ENCODE measurements around the gene C19orf73. TPM values are rescaled to one million over a fixed set of nuclear protein-coding genes. Genes with fewer than 3 reads are reported as not detected.

C19orf73 gene
- total and polyA plus RNA-seq, 4 donors = 1.9 to 4.3 (median 3.1) TPM; not detected in 1

DNA sequence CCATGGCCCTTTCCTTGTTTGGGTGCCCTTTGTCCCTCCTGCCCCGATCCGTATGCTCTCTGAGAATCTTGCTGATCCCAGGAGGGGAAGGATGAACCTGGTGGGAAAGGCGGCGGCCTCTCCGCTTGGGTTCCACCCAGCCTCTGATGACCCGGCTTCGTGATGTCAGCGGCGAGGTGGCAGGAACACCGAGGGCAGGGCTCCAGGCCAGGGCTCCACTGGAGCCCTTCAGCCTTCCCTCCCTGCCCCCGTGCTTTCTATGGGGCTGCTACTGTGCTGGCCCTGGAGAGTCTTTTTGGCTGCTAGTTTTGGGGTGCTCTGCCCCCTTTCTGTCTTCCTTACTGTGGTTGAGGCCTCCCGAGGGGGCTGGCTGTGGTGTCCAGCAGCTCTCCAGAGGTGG, 16.6 kb downstream of the C19orf73 start:
- Histone ChIP-seq H3K4me1 (ENCODE audit: control insufficient read depth in 5 of 5, insufficient read depth in 5 of 5, low read length in 5 of 5) (no peaks in the 10 kb centered on the region), H3K4me3 (no peak overlapping the region), H3K27ac (ENCODE audit: low read depth in 1 of 2, low read length in 1 of 2) (no peak overlapping the region), H3K9ac (ENCODE audit: insufficient read depth in 1 of 2, low read length in 2 of 2) (no peak overlapping the region), H3K36me3 (ENCODE audit: control insufficient read depth in 4 of 4, insufficient read depth in 4 of 4, low read length in 4 of 4) (peaks cover 20 to 84% (median 62%) of the 10 kb centered on the region in 4 donors), H3K27me3 (ENCODE audit: control insufficient read depth in 3 of 3, insufficient read depth in 3 of 3, low read length in 2 of 3) (no peaks in the 10 kb centered on the region), H3K9me3 (ENCODE audit: control insufficient read depth in 4 of 4, insufficient read depth in 3 of 4, low read length in 3 of 4) (no peaks in the 10 kb centered on the region)
- WGBS, 2 donors = 89 to 92% methylated on average over 11 to 12 of the region's 12 CpGs
- TF ChIP-seq, protein P1, sequence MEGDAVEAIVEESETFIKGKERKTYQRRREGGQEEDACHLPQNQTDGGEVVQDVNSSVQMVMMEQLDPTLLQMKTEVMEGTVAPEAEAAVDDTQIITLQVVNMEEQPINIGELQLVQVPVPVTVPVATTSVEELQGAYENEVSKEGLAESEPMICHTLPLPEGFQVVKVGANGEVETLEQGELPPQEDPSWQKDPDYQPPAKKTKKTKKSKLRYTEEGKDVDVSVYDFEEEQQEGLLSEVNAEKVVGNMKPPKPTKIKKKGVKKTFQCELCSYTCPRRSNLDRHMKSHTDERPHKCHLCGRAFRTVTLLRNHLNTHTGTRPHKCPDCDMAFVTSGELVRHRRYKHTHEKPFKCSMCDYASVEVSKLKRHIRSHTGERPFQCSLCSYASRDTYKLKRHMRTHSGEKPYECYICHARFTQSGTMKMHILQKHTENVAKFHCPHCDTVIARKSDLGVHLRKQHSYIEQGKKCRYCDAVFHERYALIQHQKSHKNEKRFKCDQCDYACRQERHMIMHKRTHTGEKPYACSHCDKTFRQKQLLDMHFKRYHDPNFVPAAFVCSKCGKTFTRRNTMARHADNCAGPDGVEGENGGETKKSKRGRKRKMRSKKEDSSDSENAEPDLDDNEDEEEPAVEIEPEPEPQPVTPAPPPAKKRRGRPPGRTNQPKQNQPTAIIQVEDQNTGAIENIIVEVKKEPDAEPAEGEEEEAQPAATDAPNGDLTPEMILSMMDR (IDR thresholded peaks at IDR 0.05; ENCODE audit: control extremely low read depth, extremely low read depth) = no peak
- ATAC-seq (ENCODE audit: insufficient read depth, low FRiP score) (no peak), DNase-seq (no peak)

DNA sequence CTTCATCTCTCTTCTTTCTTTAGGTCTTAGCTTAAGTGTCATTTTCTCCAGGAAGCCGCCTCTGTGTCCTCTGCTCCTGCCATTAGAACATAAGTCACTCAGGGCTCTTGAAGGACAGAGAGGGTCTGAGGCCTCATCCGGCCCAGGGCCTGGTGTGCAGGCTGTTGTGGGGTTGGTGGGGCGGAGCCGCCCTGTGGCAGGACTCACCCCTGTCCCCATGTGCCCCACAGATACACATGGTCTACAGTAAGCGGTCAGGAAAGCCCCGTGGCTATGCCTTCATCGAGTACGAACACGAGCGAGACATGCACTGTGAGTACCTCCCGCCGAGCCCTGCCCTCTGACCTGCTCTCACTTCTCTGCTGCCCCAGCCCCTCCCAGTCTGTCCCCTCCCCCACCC, 17.8 kb downstream of the C19orf73 start:
- WGBS, 2 donors = 88 to 95% methylated on average over 7 to 12 of the region's 12 CpGs
- H3K27ac ChIP-seq (ENCODE audit: low read depth in 1 of 2, low read length in 1 of 2) = no peak overlapping the region
- ATAC-seq (ENCODE audit: insufficient read depth, low FRiP score) = no peak
- H3K9me3 ChIP-seq (ENCODE audit: control insufficient read depth in 4 of 4, insufficient read depth in 3 of 4, low read length in 3 of 4) = no peaks in the 10 kb centered on the region
- no peaks in the 10 kb centered on the region for H3K27me3 ChIP-seq (ENCODE audit: control insufficient read depth in 3 of 3, insufficient read depth in 3 of 3, low read length in 2 of 3)
- H3K4me1 ChIP-seq (ENCODE audit: control insufficient read depth in 5 of 5, insufficient read depth in 5 of 5, low read length in 5 of 5) = no peaks in the 10 kb centered on the region
- DNase-seq = no peak
- H3K36me3 ChIP-seq (ENCODE audit: control insufficient read depth in 4 of 4, insufficient read depth in 4 of 4, low read length in 4 of 4) = peaks cover 16 to 78% (median 56%) of the 10 kb centered on the region in 4 donors
- no peak overlapping the region for H3K4me3 ChIP-seq
- TF ChIP-seq, protein P1 (IDR thresholded peaks at IDR 0.05; ENCODE audit: control extremely low read depth, extremely low read depth) = no peak
- H3K9ac ChIP-seq (ENCODE audit: insufficient read depth in 1 of 2, low read length in 2 of 2) = no peak overlapping the region

DNA sequence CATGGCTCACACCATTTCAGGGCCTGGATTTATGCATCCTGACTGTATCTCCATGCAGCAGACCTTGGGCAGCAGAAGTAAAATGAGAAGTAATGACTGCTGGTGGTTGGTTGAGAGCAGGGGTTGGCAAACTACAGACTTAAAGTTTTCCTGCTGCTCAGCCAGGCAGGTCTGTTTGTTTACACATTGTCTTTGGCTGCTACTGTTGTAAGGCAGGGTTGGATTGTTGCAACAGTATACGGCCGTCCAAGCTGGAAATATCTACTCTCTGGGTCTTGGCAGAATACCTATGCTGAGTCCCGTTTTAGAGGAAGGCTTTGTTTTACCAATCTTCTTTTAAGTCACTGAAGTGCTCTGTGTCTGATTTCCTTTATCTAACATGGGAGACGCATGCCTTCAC, 20.1 kb downstream of the C19orf73 start:
- no peak overlapping the region for H3K27ac ChIP-seq (ENCODE audit: low read depth in 1 of 2, low read length in 1 of 2)
- H3K4me3 ChIP-seq = no peak overlapping the region
- TF ChIP-seq, protein P1 (IDR thresholded peaks at IDR 0.05; ENCODE audit: control extremely low read depth, extremely low read depth) = no peak
- peaks cover 16 to 71% (median 49%) of the 10 kb centered on the region in 4 donors for H3K36me3 ChIP-seq (ENCODE audit: control insufficient read depth in 4 of 4, insufficient read depth in 4 of 4, low read length in 4 of 4)
- WGBS, 2 donors = 67 to 86% methylated on average over 4 of the region's 4 CpGs
- no peak overlapping the region for H3K9ac ChIP-seq (ENCODE audit: insufficient read depth in 1 of 2, low read length in 2 of 2)
- no peaks in the 10 kb centered on the region for H3K4me1 ChIP-seq (ENCODE audit: control insufficient read depth in 5 of 5, insufficient read depth in 5 of 5, low read length in 5 of 5)
- ATAC-seq (ENCODE audit: insufficient read depth, low FRiP score) = no peak
- H3K9me3 ChIP-seq (ENCODE audit: control insufficient read depth in 4 of 4, insufficient read depth in 3 of 4, low read length in 3 of 4) = no peaks in the 10 kb centered on the region
- DNase-seq = no peak
- H3K27me3 ChIP-seq (ENCODE audit: control insufficient read depth in 3 of 3, insufficient read depth in 3 of 3, low read length in 2 of 3) = no peaks in the 10 kb centered on the region
